GF-D8 (cell line): ENCODE data around the gene STARD9.
"Not testable (repeated sequence)": the region's sequence is repeated elsewhere in the genome, so short reads cannot be mapped to it uniquely, and the experiment has no call there.

Experiments used
- DNase-seq: peaks from one replicate; lab custom pipeline; 2025; lab: John Stamatoyannopoulos, UW

STARD9 gene

DNA sequence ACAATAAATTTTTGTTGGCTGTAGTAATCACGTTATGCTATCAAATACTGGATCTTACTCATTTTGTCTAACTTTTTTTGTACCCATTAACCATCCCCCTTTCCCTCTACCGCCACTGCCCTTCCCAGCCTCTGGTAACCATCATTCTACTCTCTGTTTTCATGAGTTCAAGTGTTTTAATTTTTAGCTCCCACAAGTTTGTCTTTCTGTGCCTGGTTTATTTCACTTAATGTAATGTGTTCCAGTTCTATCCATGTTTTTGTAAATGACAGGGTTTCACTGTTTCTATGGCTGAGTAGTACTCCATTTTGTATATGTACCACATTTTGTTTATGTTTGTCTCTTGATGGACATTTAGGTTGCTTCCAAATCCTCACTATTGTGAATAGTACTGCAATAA is 52.1 kb downstream of the STARD9 start:
- DNase-seq: no peak

DNA sequence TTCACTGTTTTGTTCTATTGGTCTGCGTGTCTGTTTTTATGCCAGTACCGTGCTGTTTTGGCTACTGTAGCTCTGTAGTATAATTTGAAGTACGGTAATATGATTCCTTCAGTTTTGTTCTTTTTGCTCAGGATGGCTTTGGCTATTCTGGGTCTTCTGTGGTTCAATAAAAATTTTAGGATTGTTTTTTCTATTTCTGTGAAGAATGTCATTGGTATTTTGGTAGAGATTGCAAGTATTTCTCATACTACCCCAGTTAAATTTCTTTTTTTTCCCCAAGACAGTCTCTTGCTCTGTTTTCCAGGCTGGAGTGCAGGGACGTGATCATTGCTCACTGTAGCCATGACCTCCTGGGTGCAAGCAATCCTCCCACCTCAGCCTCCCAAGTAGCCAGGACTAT is 53.4 kb downstream of the STARD9 start:
- DNase-seq: no peak

DNA sequence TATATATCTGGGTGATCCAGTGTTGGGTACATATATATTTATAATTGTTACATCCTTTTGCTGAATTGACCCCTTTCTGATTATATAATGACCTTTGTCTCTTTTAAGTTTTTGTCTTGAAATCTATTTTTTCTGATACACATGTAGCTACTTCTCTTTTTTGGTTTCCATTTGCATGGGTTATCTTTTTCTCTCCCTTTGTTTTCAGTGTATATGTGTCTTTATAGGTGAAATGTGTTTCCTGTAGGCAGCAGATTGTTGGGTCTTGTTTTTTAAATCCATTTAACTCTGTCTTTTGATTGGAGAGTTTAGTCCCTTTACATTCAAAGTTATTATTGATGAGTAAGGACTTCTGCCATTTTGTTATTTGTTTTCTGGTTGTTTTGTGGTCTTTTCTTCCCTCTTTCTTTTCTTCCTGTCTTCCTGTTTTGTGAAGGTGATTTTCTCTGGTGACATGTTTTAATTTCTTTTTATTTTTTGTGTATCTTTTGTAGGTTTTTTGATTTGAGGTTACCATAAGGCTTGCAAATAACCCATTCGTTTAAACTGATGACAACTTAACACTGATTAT is 56.8 kb downstream of the STARD9 start:
- no peak for DNase-seq

DNA sequence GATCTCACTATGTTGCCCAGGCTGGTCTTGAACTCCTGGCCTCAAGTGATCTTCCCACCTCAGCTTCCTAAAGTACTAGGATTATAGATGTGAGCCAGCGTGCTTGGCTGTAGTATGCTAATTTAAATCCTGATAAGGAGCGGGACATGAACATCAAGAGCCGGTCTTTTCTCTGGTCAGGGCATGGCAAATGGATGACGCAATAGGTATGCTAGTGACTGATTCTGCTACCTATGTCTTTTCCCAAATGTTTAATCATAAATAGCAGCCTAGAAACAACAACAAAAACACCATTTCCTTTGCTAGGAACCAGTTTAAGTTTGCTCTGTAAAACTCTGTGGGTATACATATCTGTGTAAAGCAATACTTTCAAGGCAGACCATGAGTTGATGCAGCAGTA is 64.7 kb downstream of the STARD9 start:
- no peak for DNase-seq

DNA sequence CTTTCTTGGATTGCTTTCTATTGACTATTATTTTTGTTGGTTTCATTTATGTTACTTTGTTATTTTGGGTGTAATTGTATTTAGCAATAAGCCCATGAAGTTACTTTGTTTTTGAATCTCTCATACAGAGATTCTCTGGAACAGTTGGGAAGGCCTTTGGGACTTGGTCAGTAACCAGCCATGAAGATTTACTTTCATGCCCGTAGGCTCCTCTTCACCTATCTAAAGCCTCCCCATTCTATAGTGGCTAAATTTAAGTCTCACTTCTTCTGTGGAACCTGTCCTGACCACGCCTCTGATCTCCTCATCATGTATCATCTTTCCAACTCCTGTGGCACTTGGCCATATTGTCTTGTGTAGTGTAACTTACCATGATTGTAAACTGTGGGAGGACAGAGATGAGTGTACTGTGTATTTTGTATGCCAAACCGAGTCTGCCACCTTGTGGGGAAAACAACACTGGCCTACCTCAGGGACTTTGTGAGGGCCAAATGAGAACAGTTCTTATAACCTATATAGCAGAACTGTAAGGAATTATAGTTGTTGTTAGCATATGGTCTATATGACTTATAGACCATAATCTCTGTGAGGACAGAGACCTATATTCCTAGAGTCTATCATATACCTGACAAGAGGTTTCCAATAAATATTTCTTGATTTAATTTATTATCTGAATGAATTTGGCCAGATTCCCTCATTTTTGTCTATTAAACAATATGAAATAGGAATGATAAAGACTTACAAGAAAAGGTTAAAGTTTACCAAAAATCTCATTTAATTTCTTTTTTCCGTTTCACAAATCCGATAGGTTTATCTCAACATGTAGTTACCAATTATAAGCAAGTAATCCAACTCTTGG is 75.0 kb downstream of the STARD9 start:
- DNase-seq: peak; percentile 24

DNA sequence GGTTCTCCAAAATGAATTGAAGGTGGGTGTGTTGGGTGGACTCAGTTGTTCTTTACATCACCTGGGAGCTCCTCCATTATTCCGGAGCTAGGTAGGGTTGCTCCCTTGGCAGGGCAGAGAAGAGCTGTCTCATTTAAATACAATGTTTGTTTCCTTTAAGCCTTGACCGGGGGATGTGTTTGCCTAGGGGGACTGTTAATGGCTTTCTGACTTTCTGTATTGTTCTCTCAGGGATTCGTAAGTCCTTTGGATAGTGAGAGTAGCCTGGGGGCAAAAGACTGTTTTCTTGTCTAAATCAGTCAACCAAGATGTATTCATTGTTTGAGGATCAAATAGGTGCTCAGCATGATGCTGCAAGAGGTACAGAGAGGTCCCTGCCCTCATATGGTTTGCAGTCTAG is 90.4 kb downstream of the STARD9 start:
- DNase-seq: no peak

DNA sequence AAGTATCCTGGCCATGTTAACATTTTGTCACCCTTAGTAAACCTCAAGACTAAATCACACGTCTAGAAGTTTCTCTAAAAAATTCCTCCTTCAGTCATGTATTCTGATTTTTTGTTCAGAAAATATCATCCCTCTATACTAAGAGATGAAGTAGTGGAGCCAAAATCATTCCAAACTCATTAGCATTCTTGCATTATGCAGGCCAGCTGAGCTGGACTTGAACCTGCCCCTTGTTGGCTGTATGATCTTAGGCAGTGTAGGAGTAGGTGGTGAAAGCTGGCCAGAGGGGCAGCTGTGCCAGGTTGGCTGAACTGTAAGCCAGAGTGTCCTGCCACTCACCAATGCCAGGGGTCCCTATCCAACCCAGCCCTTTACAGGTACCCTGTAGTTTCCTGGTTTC is 92.4 kb downstream of the STARD9 start:
- DNase-seq: no peak

DNA sequence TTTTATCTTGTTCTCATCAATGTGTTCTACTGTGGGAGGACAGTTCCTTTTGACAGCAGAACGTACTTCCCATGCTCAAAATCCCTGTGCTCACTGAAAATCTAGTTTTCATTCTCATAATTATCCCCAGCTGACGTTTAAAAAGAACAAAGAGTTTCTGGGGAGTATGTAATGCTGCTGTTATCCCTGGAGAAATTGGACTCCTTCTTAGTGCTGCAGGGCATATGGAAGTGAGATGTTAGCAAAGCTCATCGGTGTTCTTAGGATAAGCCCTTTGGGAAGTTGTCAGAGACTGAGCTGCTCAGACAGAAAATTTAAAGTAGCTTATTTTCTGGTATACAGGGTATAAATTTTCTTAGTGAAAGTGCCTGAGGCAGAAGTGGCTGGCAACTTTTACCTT is 95.0 kb downstream of the STARD9 start:
- no peak for DNase-seq

DNA sequence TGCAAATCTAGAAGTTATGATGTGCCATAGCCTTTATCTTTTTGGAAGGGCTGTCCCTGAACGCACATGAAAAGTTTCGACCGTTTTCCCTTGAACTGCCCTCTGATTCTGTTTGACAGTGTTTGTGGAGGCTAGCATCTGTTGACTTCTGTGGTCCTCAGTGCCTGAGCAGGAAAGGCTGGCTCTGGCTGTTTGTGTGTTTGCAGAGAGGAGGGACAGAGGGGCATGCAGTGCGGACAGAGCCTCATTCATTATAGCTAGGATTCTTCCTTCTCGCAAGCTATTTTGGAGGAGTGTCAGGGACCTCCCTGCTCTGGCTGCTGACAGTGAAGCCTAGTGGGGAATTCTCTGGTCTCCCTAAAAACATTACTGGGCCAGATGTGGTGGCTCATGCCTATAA is 97.0 kb downstream of the STARD9 start:
- no peak for DNase-seq

DNA sequence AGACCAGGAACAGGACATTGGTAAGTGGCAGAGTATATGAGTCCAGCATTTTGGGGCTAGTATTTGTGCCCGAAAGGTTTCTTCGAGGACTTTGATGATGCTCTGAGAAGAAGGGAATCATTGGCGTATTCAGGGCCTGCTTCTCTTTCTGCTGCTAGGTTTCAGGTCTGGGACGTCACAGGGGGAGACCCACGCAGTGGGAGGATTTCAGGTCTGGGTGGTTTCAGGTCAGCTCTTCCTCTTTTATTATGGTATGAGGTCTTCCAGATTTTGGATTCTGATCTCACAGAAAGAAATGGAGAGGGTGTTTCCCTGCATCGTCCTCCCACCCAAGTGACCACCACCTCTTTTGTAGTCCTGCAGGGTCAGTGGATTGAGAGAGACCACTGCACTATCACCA is 99.1 kb downstream of the STARD9 start:
- DNase-seq: no peak

DNA sequence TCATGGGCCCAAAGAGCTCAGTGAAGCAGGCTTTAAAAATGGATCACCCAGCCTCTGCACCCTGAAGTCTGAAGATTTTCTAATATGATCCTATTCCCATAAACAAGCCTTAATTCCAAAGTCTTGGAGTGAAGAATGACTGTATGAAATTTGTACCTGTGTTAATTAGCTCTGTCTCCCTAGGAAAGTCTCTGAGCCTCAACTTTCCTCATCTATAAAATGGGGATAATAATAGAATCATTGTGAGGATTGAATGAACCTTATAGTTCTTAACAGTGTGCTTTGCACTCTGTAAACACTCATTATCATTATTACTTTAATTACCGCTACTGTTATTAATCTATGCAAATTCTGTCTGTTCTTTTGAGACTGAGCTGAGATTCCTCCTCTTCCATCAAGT is 99.6 kb downstream of the STARD9 start:
- no peak for DNase-seq

DNA sequence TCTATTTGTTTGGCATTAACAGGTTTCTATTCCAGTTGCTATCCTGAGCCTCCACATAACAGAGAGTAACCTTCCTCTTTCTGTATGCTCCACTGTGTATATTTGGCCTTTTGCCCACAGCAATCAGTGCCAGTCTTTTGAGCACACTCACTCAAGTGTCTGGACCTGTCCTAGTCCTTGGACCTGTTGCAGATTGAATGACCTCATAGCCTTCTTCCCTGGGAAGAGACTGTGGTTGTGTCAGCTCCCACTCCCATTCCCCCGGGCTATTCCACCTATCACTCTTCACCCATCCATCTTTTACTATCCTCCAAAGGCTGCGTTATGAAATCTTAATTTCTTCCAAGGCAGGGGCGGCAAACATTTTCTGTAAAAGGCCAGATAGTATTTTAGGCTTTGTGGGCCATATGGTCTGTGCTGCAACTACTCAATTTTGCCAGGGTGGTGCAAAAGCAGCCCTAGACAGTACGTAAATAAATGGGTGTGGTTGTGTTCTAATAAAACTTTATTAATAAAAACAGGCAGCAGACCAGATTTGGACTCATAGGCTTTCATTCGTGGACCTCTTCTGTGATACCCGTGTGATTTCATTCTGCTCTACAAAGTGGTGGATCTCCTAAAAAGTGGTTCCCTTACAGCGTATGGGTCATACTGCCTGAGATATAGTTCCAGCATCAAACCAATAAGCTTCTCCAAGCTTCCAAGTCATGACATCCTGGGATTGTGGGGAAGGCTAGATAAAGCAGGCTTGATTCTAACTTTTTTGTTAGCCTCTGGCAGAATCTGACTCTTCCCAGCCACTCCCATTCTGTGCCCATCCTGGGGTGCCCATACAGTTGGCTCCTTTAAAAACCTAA is 104.1 kb downstream of the STARD9 start:
- DNase-seq: no peak

DNA sequence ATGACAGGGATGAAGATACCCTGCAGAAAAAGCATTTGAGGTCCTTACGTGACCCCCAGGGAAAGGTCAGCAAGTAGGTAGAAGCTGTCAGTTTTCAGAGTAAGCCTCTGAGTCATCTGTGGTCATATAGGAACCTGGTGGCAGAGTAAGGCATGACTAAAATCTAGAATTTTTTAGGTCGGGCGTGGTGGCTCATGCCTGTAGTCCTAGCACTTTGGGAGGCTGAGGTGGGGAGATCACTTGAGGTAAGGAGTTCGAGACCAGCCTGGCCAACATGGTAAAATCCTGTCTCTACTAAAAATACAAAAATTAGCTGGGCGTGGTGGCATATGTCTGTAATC is 104.7 kb downstream of the STARD9 start:
- not testable (repeated sequence) for DNase-seq

DNA sequence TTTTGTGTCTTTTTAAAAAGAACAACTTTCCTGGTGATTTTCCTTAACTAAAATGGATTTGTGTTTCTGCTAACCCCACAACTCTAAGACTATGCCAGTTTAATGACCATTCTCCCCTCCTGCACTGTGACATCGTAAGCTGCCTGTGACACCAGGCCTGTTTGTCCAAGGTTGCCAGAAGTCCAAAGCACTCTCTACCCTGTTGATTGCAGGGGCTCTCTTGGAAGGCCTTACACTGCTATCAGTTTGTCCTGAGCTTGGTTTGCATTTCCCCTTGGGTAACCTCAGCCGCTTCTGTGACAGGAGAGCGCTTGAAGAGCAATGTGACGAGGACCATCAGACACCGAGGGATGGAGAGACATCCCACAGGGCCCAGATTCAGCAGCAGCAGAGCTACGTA is 105.7 kb downstream of the STARD9 start:
- no peak for DNase-seq

DNA sequence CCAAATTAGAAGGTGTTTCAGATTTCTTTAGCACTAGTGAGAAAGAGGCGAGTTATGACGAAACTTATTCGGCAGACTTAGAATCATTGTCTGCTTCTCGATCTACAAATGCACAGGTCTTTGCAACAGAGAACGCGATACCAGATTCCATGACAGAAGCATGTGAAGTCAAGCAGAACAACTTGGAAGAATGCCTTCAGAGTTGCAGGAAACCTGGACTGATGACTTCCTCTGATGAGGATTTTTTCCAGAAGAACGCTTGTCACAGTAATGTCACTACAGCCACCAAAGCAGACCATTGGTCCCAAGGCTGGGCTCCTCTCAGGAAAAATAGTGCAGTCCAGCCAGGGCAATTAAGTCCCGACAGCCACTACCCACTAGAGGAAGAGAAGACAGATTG is 110.9 kb downstream of the STARD9 start:
- DNase-seq: no peak

DNA sequence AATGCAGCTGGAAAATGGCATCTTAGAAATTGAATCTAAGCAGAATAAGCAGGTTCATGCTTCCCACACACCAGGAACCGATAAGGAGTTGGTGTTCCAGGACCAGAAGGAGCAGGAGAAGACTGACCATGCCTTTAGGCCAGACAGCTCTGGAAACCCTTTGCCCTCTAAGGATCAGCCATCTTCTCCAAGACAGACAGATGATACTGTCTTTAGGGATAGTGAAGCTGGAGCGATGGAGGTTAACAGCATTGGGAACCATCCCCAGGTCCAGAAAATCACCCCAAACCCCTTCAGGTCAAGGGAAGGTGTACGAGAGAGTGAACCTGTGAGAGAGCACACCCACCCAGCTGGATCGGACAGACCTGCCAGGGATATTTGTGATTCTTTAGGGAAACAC is 112.3 kb downstream of the STARD9 start:
- no peak for DNase-seq

DNA sequence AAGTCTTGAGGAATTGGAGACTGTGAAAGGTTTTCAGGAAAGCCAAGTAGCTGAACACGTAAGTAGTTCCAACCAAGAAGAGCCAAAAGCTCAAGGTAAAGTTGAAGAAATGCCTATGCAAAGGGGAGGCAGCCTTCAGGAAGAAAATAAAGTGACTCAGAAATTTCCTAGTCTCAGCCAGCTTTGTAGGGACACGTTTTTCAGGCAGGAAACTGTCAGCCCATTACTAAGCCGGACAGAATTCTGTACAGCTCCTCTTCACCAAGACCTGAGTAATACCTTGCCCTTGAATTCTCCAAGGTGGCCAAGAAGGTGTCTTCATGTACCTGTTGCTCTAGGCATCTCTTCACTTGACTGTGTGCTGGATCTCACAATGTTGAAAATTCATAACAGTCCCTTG is 112.9 kb downstream of the STARD9 start:
- no peak for DNase-seq

DNA sequence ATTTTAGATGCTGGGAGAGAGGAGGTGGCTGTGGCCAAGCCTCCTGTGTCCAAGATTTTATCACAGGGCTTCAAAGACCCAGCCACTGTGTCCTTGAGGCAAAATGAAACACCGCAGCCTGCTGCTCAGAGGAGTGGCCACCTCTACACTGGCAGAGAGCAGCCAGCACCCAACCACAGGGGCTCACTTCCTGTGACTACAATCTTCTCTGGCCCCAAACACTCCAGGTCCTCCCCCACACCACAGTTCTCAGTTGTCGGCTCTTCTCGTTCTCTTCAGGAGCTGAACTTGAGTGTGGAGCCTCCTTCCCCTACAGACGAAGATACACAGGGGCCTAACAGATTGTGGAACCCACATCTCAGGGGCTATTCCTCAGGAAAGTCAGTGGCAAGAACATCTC is 115.9 kb downstream of the STARD9 start:
- no peak for DNase-seq

DNA sequence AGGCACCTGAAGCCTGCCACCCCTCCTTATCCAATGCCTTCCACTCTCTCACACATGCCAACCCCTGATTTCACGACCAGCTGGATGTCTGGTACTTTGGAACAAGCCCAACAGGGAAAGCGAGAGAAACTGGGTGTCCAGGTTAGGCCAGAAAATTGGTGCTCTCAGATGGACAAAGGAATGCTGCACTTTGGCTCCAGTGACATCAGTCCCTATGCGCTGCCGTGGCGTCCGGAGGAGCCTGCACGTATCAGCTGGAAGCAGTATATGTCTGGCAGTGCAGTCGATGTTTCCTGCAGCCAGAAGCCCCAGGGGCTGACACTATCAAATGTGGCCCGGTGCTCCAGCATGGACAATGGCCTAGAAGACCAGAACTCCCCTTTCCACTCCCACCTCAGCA is 116.4 kb downstream of the STARD9 start:
- no peak for DNase-seq

DNA sequence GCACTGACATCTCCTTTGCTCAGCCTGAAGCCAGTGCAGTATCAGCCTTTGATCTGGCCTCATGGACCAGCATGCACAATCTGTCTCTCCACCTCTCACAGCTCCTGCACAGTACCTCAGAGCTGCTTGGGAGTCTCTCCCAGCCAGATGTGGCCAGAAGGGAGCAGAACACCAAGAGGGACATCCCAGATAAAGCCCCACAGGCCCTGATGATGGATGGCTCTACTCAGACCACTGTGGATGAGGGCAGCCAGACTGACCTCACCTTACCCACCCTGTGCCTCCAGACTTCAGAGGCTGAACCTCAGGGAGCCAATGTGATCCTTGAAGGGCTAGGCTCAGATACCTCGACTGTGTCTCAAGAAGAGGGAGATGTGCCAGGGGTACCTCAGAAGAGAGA is 117.1 kb downstream of the STARD9 start:
- no peak for DNase-seq

DNA sequence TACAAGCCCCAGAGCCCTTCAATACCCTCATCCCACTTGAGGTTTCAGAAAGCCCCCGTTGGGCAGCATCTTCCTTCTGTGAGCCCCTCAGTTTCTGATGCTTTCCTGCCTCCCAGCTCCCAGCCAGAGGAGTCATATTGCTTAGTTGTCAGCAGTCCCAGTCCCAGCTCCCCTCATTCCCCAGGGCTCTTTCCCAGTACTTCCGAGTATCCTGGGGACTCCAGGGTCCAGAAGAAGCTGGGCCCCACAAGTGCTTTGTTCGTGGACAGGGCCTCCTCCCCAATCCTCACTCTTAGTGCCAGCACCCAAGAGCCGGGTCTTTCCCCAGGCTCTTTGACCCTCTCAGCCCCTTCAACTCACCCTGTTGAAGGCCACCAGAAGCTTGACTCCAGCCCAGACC is 117.6 kb downstream of the STARD9 start:
- no peak for DNase-seq

DNA sequence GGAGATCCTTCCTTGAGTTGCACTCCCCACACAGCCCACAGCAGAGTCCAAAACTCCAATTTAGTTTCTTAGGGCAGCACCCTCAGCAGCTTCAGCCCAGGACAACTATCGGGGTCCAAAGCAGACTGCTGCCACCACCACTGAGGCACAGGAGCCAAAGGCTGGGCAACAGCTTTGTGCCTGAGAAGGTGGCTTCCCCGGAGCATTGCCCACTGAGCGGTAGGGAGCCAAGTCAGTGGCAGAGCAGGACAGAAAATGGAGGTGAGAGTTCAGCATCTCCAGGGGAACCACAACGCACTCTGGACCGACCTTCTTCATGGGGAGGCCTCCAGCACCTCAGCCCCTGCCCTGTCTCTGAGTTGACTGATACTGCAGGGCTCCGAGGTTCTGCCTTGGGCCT is 118.1 kb downstream of the STARD9 start:
- no peak for DNase-seq

DNA sequence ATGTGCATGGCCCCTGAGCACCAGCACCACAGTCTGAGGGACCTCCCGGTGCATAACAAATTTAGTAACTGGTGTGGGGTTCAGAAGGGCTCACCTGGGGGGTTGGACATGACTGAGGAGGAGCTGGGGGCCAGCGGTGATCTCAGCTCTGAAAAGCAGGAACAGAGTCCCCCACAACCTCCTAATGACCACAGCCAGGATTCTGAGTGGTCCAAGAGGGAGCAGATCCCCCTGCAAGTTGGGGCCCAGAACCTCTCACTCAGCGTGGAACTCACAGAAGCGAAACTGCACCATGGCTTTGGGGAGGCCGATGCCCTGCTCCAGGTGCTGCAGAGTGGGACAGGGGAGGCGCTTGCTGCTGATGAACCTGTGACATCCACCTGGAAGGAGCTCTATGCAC is 118.5 kb downstream of the STARD9 start:
- no peak for DNase-seq
